HEK293 (cell line): Measurements from ENCODE around the gene PROB1.
A peak's percentile ranks its signal among the peaks of the same experiment; 100 is the strongest.
"Not testable (repeated sequence)": the region's sequence is repeated elsewhere in the genome, so short reads cannot be mapped to it uniquely, and the experiment has no call there.

Experiments
- CTCF ChIA-PET: fragments of 350-600 bp; formaldehyde crosslinking; extraction: SDS; loops from one replicate; lab custom pipeline; 2021; ENCODE audit warnings: antibody characterized with exemption; lab: Yijun Ruan, JAX
- POLR2A ChIA-PET: fragments of 300-600 bp; formaldehyde crosslinking; extraction: SDS; loops from one replicate; lab custom pipeline; 2020; ENCODE audit warnings: antibody characterized with exemption, inconsistent platforms; lab: Yijun Ruan, JAX
- H3K27ac ChIP-seq: fragments of 200-500 bp; sonication (Bioruptor generic); 2 replicates; pipeline ENCODE4 v1.5.1; 2014; ENCODE audit warnings: low read depth, low read length, control low read depth, inconsistent platforms; ENCODE audit errors: extremely low read depth
- H3K36me3 ChIP-seq, 2 experiments: fragments of 200-500 bp in 1 of 2; sonication (Bioruptor generic) in 1 of 2; 1 replicate in 1 of 2; 2 replicates in 1 of 2; pipeline ENCODE4 v1.5.1; 2014 to 2017; ENCODE audit warnings: inconsistent platforms in 2 of 2, low read length in 2 of 2; ENCODE audit not compliant: control insufficient read depth in 2 of 2, insufficient read depth in 1 of 2
- H3K4me1 ChIP-seq: fragments of 200-500 bp; sonication (Bioruptor generic); 2 replicates; pipeline ENCODE4 v1.5.1; 2014; ENCODE audit warnings: mild to moderate bottlenecking, low read length, inconsistent platforms; ENCODE audit not compliant: control insufficient read depth, insufficient read depth
- H3K4me3 ChIP-seq: 2 replicates; pipeline ENCODE4 v1.5.1; 2011; ENCODE audit warnings: low read depth, mild to moderate bottlenecking, control low read depth, low read length, moderate library complexity
- H3K9me3 ChIP-seq: fragments of 200-500 bp; sonication (Bioruptor generic); 2 replicates; pipeline ENCODE4 v1.5.1; 2014; ENCODE audit warnings: low read depth, low read length, inconsistent platforms; ENCODE audit not compliant: control insufficient read depth, insufficient read depth
- HOXD13 ChIP-seq: sonication (generic); formaldehyde crosslinking; IDR thresholded peaks from 2 replicates; pipeline ENCODE4 v1.8.0; 2022; ENCODE audit warnings: missing genetic modification reagents, borderline replicate concordance
- KLF1 ChIP-seq: fragments of 450-650 bp; formaldehyde crosslinking; IDR thresholded peaks from 2 replicates; pipeline ENCODE4 v1.5.1; 2016; ENCODE audit warnings: missing biosample characterization, missing genetic modification characterization
- KLF7 ChIP-seq: fragments of 450-650 bp; formaldehyde crosslinking; IDR thresholded peaks from 2 replicates; pipeline ENCODE4 v1.5.1; 2016; ENCODE audit warnings: missing biosample characterization, missing genetic modification characterization, borderline replicate concordance
- SCRT1 ChIP-seq: fragments of 450-650 bp; formaldehyde crosslinking; IDR thresholded peaks from 2 replicates; pipeline ENCODE4 v1.5.1; 2016; ENCODE audit warnings: missing biosample characterization, missing genetic modification characterization, borderline replicate concordance
- SCRT2 ChIP-seq: fragments of 450-650 bp; formaldehyde crosslinking; IDR thresholded peaks from 2 replicates; pipeline ENCODE4 v1.5.1; 2016; ENCODE audit warnings: missing biosample characterization, missing genetic modification characterization
- SETDB1 ChIP-seq: IDR thresholded peaks from one replicate; pipeline ENCODE4 v1.6.1; 2017; ENCODE audit warnings: mild to moderate bottlenecking, low read length, moderate library complexity, mixed read lengths; ENCODE audit not compliant: insufficient read length
- ZEB2 ChIP-seq: fragments of 450-650 bp; formaldehyde crosslinking; IDR thresholded peaks from 2 replicates; pipeline ENCODE4 v1.5.1; 2016; ENCODE audit warnings: missing biosample characterization, missing genetic modification characterization
- ZNF114 ChIP-seq: fragments of 450-650 bp; formaldehyde crosslinking; IDR thresholded peaks from 2 replicates; pipeline ENCODE4 v1.5.0; 2017; ENCODE audit warnings: missing biosample characterization, missing genetic modification characterization
- ZNF121 ChIP-seq: fragments of 450-650 bp; formaldehyde crosslinking; IDR thresholded peaks from 2 replicates; pipeline ENCODE4 v1.5.1; 2016; ENCODE audit warnings: missing biosample characterization, missing genetic modification characterization
- ZNF202 ChIP-seq: fragments of 450-650 bp; formaldehyde crosslinking; IDR thresholded peaks from 2 replicates; pipeline ENCODE4 v1.5.1; 2016; ENCODE audit warnings: missing biosample characterization, missing genetic modification characterization, borderline replicate concordance
- ZNF292 ChIP-seq: fragments of 450-650 bp; formaldehyde crosslinking; IDR thresholded peaks from 2 replicates; pipeline ENCODE4 v1.5.1; 2016; ENCODE audit warnings: low read depth, missing biosample characterization, missing genetic modification characterization, borderline replicate concordance
- ZNF394 ChIP-seq: fragments of 450-650 bp; formaldehyde crosslinking; IDR thresholded peaks from 2 replicates; pipeline ENCODE4 v1.5.1; 2016; ENCODE audit warnings: missing biosample characterization, missing genetic modification characterization, mild to moderate bottlenecking, moderate library complexity, borderline replicate concordance
- ZNF558 ChIP-seq: fragments of 450-650 bp; formaldehyde crosslinking; IDR thresholded peaks from 2 replicates; pipeline ENCODE4 v1.5.1; 2016; ENCODE audit warnings: missing biosample characterization, missing genetic modification characterization
- ZNF626 ChIP-seq: fragments of 450-650 bp; sonication (Bioruptor Pico); formaldehyde crosslinking; IDR thresholded peaks from 2 replicates; pipeline ENCODE4 v1.5.1; 2018; ENCODE audit warnings: missing biosample characterization, missing genetic modification characterization, inconsistent platforms
- ZNF664 ChIP-seq: fragments of 450-650 bp; formaldehyde crosslinking; IDR thresholded peaks from 2 replicates; pipeline ENCODE4 v1.5.1; 2016; ENCODE audit warnings: missing biosample characterization, missing genetic modification characterization
- ZNF670 ChIP-seq: fragments of 450-650 bp; formaldehyde crosslinking; IDR thresholded peaks from 2 replicates; pipeline ENCODE4 v1.5.1; 2016; ENCODE audit warnings: missing biosample characterization, missing genetic modification characterization, low read depth
- ZNF791 ChIP-seq: fragments of 450-650 bp; formaldehyde crosslinking; IDR thresholded peaks from 2 replicates; pipeline ENCODE4 v1.5.1; 2016; ENCODE audit warnings: missing biosample characterization, missing genetic modification characterization
- TF ChIP-seq, protein P1 (sequence below): fragments of 450-650 bp; formaldehyde crosslinking; IDR thresholded peaks from 2 replicates; pipeline ENCODE4 v1.5.1; 2017; ENCODE audit warnings: missing biosample characterization, missing genetic modification characterization
- TF ChIP-seq, protein P2 (sequence below): fragments of 450-650 bp; formaldehyde crosslinking; IDR thresholded peaks from 2 replicates; pipeline ENCODE4 v1.5.1; 2016; ENCODE audit warnings: missing biosample characterization, missing genetic modification characterization
- TF ChIP-seq, protein P3 (sequence below): fragments of 450-650 bp; formaldehyde crosslinking; IDR thresholded peaks from 2 replicates; pipeline ENCODE4 v1.5.1; 2016; ENCODE audit warnings: missing biosample characterization, missing genetic modification characterization
- TF ChIP-seq, protein P4 (sequence below): fragments of 450-650 bp; formaldehyde crosslinking; IDR thresholded peaks from 2 replicates; pipeline ENCODE4 v1.5.1; 2016; ENCODE audit warnings: missing biosample characterization, missing genetic modification characterization

Gene PROB1

DNA sequence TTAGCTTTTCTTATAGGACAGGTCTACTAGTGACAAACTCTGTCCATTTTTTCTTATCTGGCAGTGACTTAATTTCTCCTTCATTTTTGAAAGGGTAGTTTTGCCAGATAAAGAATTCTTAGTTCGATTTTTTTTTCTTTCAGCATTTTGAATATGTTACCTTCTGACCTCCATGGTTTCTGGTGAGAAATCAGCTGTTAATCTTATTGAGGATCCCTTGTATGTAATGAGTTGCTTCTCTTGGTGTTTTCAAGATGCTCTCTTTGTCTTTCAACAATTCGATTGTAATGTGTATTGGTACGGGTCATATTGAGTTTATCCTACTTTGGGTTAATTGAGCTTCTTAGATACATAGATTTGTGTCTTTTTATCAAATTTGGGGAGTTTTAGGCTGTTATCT lies 40.7 kb downstream of the PROB1 start:
- H3K4me1 ChIP-seq: no peaks in the 10 kb centered on the region
- H3K4me3 ChIP-seq: no peak overlapping the region
- no peaks in the 10 kb centered on the region for H3K9me3 ChIP-seq
- ChIA-PET POLR2A (interaction anchor here (0.7 kb wide), 1 partner anchor 181 kb away, joined by 3 read pairs; no protein-coding TSS in a partner anchor), CTCF (interaction anchor here (0.6 to 1.3 kb wide), 2 partner anchors 12 to 48 kb away, joined by 3 to 6 read pairs; partner anchors contain the start of gene PAIP2)
- no peak overlapping the region for H3K27ac ChIP-seq
- peaks cover 30 to 69% of the 10 kb centered on the region in 2 experiments for H3K36me3 ChIP-seq
- TF ChIP-seq ZNF791 (peak; percentile 99), ZNF292 (no peak), KLF1 (tag by site-specific recombination) (no peak), KLF7 (no peak), ZNF670 (no peak), SETDB1 (peak; percentile 63), ZNF626 (no peak), ZNF558 (peak; percentile 46; the same call in 1 of the 2 replicates), ZNF202 (tag by site-specific recombination) (0 out of 2 replicates have a peak, but pooled peaks have one; percentile 4), HOXD13 (CRISPR knock-in tag) (no peak)
- TF ChIP-seq, protein P1, sequence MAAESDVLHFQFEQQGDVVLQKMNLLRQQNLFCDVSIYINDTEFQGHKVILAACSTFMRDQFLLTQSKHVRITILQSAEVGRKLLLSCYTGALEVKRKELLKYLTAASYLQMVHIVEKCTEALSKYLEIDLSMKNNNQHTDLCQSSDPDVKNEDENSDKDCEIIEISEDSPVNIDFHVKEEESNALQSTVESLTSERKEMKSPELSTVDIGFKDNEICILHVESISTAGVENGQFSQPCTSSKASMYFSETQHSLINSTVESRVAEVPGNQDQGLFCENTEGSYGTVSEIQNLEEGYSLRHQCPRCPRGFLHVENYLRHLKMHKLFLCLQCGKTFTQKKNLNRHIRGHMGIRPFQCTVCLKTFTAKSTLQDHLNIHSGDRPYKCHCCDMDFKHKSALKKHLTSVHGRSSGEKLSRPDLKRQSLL: 0 out of 2 replicates have a peak, but pooled peaks have one; percentile 6
- TF ChIP-seq, protein P2, sequence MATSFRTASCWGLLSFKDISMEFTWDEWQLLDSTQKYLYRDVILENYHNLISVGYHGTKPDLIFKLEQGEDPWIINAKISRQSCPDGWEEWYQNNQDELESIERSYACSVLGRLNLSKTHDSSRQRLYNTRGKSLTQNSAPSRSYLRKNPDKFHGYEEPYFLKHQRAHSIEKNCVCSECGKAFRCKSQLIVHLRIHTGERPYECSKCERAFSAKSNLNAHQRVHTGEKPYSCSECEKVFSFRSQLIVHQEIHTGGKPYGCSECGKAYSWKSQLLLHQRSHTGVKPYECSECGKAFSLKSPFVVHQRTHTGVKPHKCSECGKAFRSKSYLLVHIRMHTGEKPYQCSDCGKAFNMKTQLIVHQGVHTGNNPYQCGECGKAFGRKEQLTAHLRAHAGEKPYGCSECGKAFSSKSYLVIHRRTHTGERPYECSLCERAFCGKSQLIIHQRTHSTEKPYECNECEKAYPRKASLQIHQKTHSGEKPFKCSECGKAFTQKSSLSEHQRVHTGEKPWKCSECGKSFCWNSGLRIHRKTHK (tag by site-specific recombination): no peak
- TF ChIP-seq, all 188 proteins: peak for 5

DNA sequence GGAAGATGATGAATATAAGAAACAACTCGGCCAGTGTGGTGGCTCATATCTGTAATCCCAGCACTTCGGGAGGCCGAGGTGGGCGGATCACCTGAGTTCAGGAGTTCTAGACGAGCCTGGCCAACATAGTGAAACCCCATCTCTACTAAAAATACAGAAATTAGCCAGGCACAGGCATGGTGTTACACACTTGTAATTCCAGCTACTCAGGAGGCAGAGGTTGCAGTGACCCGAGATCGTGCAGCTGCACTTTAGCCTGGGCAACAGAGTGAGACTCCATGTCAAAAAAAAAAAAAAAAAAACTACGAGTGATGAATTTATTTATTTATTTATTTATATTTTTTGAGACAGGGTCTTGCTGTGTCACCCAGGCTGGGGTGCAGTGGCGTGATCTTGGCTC lies 47.0 kb downstream of the PROB1 start:
- H3K9me3 ChIP-seq, CTCF ChIA-PET, H3K4me3 ChIP-seq, H3K27ac ChIP-seq: not testable (repeated sequence)
- POLR2A ChIA-PET: interaction anchor here (0.7 to 1.2 kb wide), 2 partner anchors 10 to 214 kb away, joined by 6 read pairs; no protein-coding TSS in a partner anchor
- peak; percentile 80 for TF ChIP-seq ZNF121 (tag by site-specific recombination)
- peaks cover 19 to 66% of the 10 kb centered on the region in 2 experiments for H3K36me3 ChIP-seq
- peaks cover 11% of the 10 kb centered on the region for H3K4me1 ChIP-seq

DNA sequence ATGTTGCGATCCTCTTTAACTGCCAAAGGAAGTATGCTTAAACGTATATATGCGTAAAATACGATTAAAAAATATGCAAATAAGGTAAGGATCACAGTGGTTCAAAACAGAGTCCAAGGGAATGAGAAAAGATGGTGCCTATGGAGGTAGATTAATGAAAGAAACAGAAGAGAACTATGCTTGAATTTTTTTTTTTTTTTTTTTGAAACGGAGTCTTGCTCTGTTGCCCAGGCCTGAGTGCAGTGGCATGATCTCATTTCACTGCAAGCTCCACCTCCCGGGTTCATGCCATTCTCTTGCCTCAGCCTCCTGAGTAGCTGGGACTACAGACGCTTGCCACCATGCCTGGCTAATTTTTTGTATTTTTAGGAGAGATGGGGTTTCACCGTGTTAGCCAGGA lies 49.5 kb downstream of the PROB1 start:
- TF ChIP-seq, protein P3, sequence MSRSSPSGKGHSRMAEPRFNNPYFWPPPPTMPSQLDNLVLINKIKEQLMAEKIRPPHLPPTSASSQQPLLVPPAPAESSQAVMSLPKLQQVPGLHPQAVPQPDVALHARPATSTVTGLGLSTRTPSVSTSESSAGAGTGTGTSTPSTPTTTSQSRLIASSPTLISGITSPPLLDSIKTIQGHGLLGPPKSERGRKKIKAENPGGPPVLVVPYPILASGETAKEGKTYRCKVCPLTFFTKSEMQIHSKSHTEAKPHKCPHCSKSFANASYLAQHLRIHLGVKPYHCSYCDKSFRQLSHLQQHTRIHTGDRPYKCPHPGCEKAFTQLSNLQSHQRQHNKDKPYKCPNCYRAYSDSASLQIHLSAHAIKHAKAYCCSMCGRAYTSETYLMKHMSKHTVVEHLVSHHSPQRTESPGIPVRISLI: peak; percentile 81; the same call in 1 of the 2 replicates
- peak; percentile 63; the same call in 1 of the 2 replicates for TF ChIP-seq ZNF121 (tag by site-specific recombination)
- CTCF ChIA-PET: interaction anchor here (1.1 kb wide), 1 partner anchor 23 kb away, joined by 4 read pairs; no protein-coding TSS in a partner anchor
- H3K4me3 ChIP-seq, H3K27ac ChIP-seq, POLR2A ChIA-PET, H3K9me3 ChIP-seq: not testable (repeated sequence)
- Histone ChIP-seq H3K4me1 (peaks cover 11% of the 10 kb centered on the region), H3K36me3 (peaks cover 19 to 56% of the 10 kb centered on the region in 2 experiments)

DNA sequence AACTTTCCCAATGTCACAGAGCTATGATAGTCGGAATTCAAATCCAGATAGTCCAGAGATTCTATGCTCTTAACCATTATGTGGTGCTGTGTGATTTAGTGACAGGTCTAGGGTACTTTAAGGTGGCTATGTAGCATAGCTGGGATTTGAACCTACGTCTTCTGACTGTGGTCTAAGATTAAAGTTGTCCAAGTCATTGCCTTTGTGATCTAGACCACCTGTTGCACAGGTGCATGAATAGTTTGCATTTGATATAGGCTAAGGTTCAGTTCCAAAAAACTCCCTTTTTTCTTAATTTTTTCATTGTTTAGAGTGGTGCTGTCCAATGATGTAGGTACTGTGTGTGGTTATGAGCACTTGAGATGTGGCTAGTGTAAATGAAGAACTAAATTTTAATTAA lies 50.7 kb downstream of the PROB1 start:
- H3K27ac ChIP-seq: no peak overlapping the region
- H3K36me3 ChIP-seq: peaks cover 16 to 46% of the 10 kb centered on the region in 2 experiments
- H3K4me3 ChIP-seq: no peak overlapping the region
- H3K4me1 ChIP-seq: peaks cover 11% of the 10 kb centered on the region
- ChIA-PET POLR2A (interaction anchor here (1.5 kb wide), 1 partner anchor 20 kb away, joined by 4 read pairs; no protein-coding TSS in a partner anchor), CTCF (interaction anchor here (0.6 to 0.7 kb wide), 2 partner anchors 16 to 991 kb away, joined by 3 read pairs; no protein-coding TSS in a partner anchor)
- no peaks in the 10 kb centered on the region for H3K9me3 ChIP-seq
- TF ChIP-seq, protein P4, sequence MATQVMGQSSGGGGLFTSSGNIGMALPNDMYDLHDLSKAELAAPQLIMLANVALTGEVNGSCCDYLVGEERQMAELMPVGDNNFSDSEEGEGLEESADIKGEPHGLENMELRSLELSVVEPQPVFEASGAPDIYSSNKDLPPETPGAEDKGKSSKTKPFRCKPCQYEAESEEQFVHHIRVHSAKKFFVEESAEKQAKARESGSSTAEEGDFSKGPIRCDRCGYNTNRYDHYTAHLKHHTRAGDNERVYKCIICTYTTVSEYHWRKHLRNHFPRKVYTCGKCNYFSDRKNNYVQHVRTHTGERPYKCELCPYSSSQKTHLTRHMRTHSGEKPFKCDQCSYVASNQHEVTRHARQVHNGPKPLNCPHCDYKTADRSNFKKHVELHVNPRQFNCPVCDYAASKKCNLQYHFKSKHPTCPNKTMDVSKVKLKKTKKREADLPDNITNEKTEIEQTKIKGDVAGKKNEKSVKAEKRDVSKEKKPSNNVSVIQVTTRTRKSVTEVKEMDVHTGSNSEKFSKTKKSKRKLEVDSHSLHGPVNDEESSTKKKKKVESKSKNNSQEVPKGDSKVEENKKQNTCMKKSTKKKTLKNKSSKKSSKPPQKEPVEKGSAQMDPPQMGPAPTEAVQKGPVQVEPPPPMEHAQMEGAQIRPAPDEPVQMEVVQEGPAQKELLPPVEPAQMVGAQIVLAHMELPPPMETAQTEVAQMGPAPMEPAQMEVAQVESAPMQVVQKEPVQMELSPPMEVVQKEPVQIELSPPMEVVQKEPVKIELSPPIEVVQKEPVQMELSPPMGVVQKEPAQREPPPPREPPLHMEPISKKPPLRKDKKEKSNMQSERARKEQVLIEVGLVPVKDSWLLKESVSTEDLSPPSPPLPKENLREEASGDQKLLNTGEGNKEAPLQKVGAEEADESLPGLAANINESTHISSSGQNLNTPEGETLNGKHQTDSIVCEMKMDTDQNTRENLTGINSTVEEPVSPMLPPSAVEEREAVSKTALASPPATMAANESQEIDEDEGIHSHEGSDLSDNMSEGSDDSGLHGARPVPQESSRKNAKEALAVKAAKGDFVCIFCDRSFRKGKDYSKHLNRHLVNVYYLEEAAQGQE (tag by site-specific recombination): peak; percentile 47; the same call in 1 of the 2 replicates
- TF ChIP-seq ZNF114 (tag by site-specific recombination): no peak
- TF ChIP-seq SCRT2 (tag by site-specific recombination): peak; percentile 97
- TF ChIP-seq ZNF394 (tag by site-specific recombination): no peak
- TF ChIP-seq ZEB2 (tag by site-specific recombination): 0 out of 2 replicates have a peak, but pooled peaks have one; percentile 17
- TF ChIP-seq ZNF664: peak; percentile 88
- peak; percentile 90 for TF ChIP-seq SCRT1
